ENCODE data around the gene SAMD13. TPM values are rescaled to one million over a fixed set of nuclear protein-coding genes. Genes with fewer than 3 reads are reported as not detected.

Gene SAMD13
- total RNA-seq, 1 experiment from 2014 or later: 0.59 TPM

GRCh38 chr1:84330125-84330984, 28.8 kb downstream of the SAMD13 start:
- TF ChIP-seq CTCF (IDR thresholded peaks at IDR 0.05; ENCODE audit: insufficient read depth in 1 of 2, low read depth in 1 of 2, low read length in 1 of 2, severe bottlenecking in 1 of 2, unreplicated experiment in 1 of 2): no peak
- Histone ChIP-seq H3K4me3 (ENCODE audit: low read depth, low read length) (no peak overlapping the region), H3K36me3 (ENCODE audit: control insufficient read depth, insufficient read depth, low read length) (no peaks in the 10 kb centered on the region), H3K9me3 (no peaks in the 10 kb centered on the region), H3K4me1 (no peaks in the 10 kb centered on the region), H3K27me3 (replicated peaks; ENCODE audit: control insufficient read depth, insufficient read depth, low read length) (no peaks in the 10 kb centered on the region)
- H3K27ac Mint-ChIP-seq (ENCODE audit: unreplicated experiment): no peak overlapping the region
- CTCF ChIA-PET: no interaction called here
- intact Hi-C loops (cut with micrococcal nuclease; ENCODE audit: unreplicated experiment): no loop called here
- H3K27me3 Mint-ChIP-seq (ENCODE audit: insufficient read depth, unreplicated experiment): no peaks in the 10 kb centered on the region
- H3K4me1 Mint-ChIP-seq (ENCODE audit: low read depth, unreplicated experiment): no peaks in the 10 kb centered on the region
- H3K9me3 Mint-ChIP-seq (ENCODE audit: unreplicated experiment): no peaks in the 10 kb centered on the region
- no peak overlapping the region for H3K4me3 Mint-ChIP-seq (ENCODE audit: unreplicated experiment)
- no peaks in the 10 kb centered on the region for H3K36me3 Mint-ChIP-seq (ENCODE audit: insufficient read depth, unreplicated experiment)
- no peak for DNase-seq
- POLR2A ChIA-PET: interaction anchor here (0.5 kb wide), 1 partner anchor 19 kb away, joined by 7 read pairs; no protein-coding TSS in a partner anchor
- no TSS peak for BruUV-seq (replicated peaks)

GRCh38 chr1:84339503-84339902, 38.0 kb downstream of the SAMD13 start:
- H3K4me3 Mint-ChIP-seq (ENCODE audit: unreplicated experiment): no peak overlapping the region
- DNase-seq: no peak
- no peaks in the 10 kb centered on the region for H3K36me3 Mint-ChIP-seq (ENCODE audit: insufficient read depth, unreplicated experiment)
- Histone ChIP-seq H3K36me3 (ENCODE audit: control insufficient read depth, insufficient read depth, low read length) (no peaks in the 10 kb centered on the region), H3K4me1 (no peaks in the 10 kb centered on the region), H3K27me3 (replicated peaks; ENCODE audit: control insufficient read depth, insufficient read depth, low read length) (no peaks in the 10 kb centered on the region), H3K9me3 (no peaks in the 10 kb centered on the region), H3K4me3 (ENCODE audit: low read depth, low read length) (no peak overlapping the region)
- intact Hi-C loops (cut with micrococcal nuclease; ENCODE audit: unreplicated experiment): no loop called here
- H3K4me1 Mint-ChIP-seq (ENCODE audit: low read depth, unreplicated experiment): no peaks in the 10 kb centered on the region
- CTCF ChIA-PET: no interaction called here
- BruUV-seq (replicated peaks): no TSS peak
- POLR2A ChIA-PET: no interaction called here
- no peak for TF ChIP-seq CTCF (IDR thresholded peaks at IDR 0.05; ENCODE audit: insufficient read depth in 1 of 2, low read depth in 1 of 2, low read length in 1 of 2, severe bottlenecking in 1 of 2, unreplicated experiment in 1 of 2)
- no peaks in the 10 kb centered on the region for H3K27me3 Mint-ChIP-seq (ENCODE audit: insufficient read depth, unreplicated experiment)
- peaks cover 10% of the 10 kb centered on the region for H3K9me3 Mint-ChIP-seq (ENCODE audit: unreplicated experiment)
- H3K27ac Mint-ChIP-seq (ENCODE audit: unreplicated experiment): no peak overlapping the region

GRCh38 chr1:84344286-84344685, 42.8 kb downstream of the SAMD13 start:
- H3K9me3 ChIP-seq: no peaks in the 10 kb centered on the region
- no peak for TF ChIP-seq CTCF (IDR thresholded peaks at IDR 0.05; ENCODE audit: insufficient read depth in 1 of 2, low read depth in 1 of 2, low read length in 1 of 2, severe bottlenecking in 1 of 2, unreplicated experiment in 1 of 2)
- Mint-ChIP-seq H3K27me3 (ENCODE audit: insufficient read depth, unreplicated experiment) (no peaks in the 10 kb centered on the region), H3K9me3 (ENCODE audit: unreplicated experiment) (no peaks in the 10 kb centered on the region), H3K4me1 (ENCODE audit: low read depth, unreplicated experiment) (no peaks in the 10 kb centered on the region), H3K4me3 (ENCODE audit: unreplicated experiment) (no peak overlapping the region), H3K27ac (ENCODE audit: unreplicated experiment) (no peak overlapping the region), H3K36me3 (ENCODE audit: insufficient read depth, unreplicated experiment) (no peaks in the 10 kb centered on the region)
- ChIA-PET CTCF (no interaction called here), POLR2A (no interaction called here)
- intact Hi-C loops (cut with micrococcal nuclease; ENCODE audit: unreplicated experiment): no loop called here
- H3K4me3 ChIP-seq (ENCODE audit: low read depth, low read length): no peak overlapping the region
- BruUV-seq (replicated peaks): no TSS peak
- no peaks in the 10 kb centered on the region for H3K36me3 ChIP-seq (ENCODE audit: control insufficient read depth, insufficient read depth, low read length)
- no peaks in the 10 kb centered on the region for H3K4me1 ChIP-seq
- DNase-seq: no peak
- H3K27me3 ChIP-seq (replicated peaks; ENCODE audit: control insufficient read depth, insufficient read depth, low read length): no peaks in the 10 kb centered on the region
